ENCODE results near the gene NPTN.
"Not testable (repeated sequence)": the region's sequence is repeated elsewhere in the genome, so short reads cannot be mapped to it uniquely, and the experiment has no call there.

Gene NPTN

DNA sequence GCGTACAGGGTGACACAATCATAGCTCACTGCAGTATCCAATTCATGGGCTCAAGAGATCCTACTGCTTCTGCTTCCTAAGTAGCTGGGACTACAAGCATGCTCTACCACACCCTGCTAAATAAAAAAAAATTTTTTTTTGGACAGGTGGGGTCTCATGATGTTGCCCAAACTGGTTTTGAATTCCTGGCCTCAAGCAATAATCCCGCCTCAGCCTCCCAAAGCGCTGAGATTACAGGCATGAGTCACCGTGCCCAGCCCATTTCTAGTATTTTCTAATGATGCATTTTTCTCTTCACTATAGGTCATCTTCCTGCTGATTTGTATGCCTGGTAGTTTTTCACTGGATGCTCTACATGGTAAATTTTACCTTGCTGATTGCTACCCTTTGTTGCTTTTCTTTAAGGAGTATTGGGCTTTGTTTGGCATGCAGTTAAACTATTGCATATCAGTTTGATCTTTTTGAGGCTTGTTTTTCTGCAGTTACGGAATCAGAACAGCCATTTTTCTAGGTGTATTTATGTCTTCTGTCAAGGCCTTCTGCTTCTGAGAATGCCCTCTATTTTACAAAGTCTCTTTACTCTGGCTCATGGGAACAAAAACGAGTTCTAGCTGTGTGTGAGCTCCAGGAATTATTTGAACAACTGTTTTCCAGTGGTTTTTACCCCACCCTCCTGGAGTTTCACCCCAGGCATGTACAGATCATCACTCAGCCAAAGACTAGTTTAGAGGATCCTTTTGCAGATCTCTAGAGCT is 14.2 kb upstream of the NPTN start:
- TF ChIP-seq, protein P1, sequence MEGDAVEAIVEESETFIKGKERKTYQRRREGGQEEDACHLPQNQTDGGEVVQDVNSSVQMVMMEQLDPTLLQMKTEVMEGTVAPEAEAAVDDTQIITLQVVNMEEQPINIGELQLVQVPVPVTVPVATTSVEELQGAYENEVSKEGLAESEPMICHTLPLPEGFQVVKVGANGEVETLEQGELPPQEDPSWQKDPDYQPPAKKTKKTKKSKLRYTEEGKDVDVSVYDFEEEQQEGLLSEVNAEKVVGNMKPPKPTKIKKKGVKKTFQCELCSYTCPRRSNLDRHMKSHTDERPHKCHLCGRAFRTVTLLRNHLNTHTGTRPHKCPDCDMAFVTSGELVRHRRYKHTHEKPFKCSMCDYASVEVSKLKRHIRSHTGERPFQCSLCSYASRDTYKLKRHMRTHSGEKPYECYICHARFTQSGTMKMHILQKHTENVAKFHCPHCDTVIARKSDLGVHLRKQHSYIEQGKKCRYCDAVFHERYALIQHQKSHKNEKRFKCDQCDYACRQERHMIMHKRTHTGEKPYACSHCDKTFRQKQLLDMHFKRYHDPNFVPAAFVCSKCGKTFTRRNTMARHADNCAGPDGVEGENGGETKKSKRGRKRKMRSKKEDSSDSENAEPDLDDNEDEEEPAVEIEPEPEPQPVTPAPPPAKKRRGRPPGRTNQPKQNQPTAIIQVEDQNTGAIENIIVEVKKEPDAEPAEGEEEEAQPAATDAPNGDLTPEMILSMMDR (IDR thresholded peaks at IDR 0.05; ENCODE audit: low read depth, low read length, missing control alignments): no peak
- no peak overlapping the region for H3K4me3 ChIP-seq (ENCODE audit: low read depth, low read length)
- H3K27ac ChIP-seq: no peak overlapping the region
- no peak for DNase-seq
- in situ Hi-C loops (cut with HindIII; ENCODE audit: low pct_ligation_motif_present, low sequenced_read_pairs): no loop called here
- H3K36me3 ChIP-seq (replicated peaks): no peaks in the 10 kb centered on the region
- H3K27me3 ChIP-seq (replicated peaks): no peaks in the 10 kb centered on the region

DNA sequence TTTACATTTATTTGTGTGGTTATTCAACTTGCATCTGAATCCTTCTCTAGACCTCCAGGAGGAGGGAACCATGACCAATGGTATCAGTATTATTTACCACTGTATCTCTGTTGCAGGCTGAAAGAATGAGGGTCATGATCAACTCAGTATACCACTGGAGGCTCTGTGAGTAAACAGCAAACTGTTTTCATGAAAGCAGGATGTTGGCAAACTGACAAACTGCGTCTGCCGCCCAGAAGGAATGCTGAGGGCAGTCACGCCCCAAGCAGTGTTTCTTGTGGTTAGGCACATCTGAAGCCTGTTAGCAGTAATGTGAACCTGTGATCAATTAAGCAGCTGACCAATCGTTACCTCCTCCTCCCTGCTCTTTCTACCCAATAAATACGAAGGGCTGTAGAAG is 6.3 kb upstream of the NPTN start:
- DNase-seq; H3K27me3 ChIP-seq (replicated peaks); in situ Hi-C loops (cut with HindIII; ENCODE audit: low pct_ligation_motif_present, low sequenced_read_pairs); H3K36me3 ChIP-seq (replicated peaks); H3K4me3 ChIP-seq (ENCODE audit: low read depth, low read length); H3K27ac ChIP-seq: not testable (repeated sequence)

DNA sequence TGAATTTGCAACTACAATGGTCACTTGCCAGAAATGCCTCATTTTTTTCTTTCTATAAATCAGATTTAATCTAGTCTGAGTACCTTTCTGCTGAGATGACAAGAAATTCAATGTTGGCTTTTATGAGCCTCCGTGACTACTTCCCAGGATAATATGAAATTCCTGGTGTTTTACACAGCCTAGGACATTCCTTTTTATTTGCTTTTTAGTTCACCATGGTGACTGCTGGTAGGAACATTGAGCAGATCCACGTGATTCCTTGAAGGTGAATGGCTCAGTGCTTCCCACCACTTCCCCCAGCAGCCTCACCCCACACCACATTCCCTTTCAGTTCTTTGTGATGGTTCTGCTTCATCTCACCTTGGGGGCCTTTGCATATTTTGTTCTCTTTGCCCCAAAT is 4.3 kb upstream of the NPTN start:
- Histone ChIP-seq H3K36me3 (replicated peaks) (no peaks in the 10 kb centered on the region), H3K27me3 (replicated peaks) (no peaks in the 10 kb centered on the region), H3K4me3 (ENCODE audit: low read depth, low read length) (no peak overlapping the region), H3K27ac (no peak overlapping the region)
- in situ Hi-C loops (cut with HindIII; ENCODE audit: low pct_ligation_motif_present, low sequenced_read_pairs): no loop called here
- DNase-seq: no peak
- TF ChIP-seq, protein P1 (IDR thresholded peaks at IDR 0.05; ENCODE audit: low read depth, low read length, missing control alignments): no peak

DNA sequence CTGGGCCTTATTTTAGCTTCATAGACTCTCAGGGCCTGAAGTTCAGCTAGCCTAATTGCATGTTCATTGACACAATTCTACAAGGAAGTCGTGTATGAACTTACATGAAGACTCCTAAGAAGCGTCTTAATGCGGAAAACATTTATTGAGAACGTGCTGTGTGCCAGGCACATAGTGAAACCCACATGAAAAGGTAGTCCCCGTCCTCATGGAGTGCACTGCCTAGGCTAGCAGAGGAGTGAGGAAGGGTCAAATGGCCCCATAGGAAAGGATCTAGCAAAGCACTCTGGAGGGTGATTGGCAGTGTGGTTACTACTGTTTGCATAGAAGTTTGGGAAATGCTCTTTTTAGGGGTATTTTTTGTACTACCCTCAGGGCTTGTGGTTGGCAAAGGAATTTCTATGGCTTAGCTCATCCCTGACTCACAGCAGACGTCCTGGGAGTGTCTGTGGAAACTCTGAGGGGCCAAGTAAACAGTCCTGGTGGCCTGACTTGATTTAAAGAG is 854 bp upstream of the NPTN start:
- Histone ChIP-seq H3K27ac (peak overlapping the region; percentile 93), H3K4me3 (ENCODE audit: low read depth, low read length) (peak overlapping the region; percentile 42), H3K27me3 (replicated peaks) (no peaks in the 10 kb centered on the region), H3K36me3 (replicated peaks) (no peaks in the 10 kb centered on the region)
- peak; percentile 90 for DNase-seq
- in situ Hi-C loops (cut with HindIII; ENCODE audit: low pct_ligation_motif_present, low sequenced_read_pairs): no loop called here
- TF ChIP-seq, protein P1 (IDR thresholded peaks at IDR 0.05; ENCODE audit: low read depth, low read length, missing control alignments): peak; percentile 7

DNA sequence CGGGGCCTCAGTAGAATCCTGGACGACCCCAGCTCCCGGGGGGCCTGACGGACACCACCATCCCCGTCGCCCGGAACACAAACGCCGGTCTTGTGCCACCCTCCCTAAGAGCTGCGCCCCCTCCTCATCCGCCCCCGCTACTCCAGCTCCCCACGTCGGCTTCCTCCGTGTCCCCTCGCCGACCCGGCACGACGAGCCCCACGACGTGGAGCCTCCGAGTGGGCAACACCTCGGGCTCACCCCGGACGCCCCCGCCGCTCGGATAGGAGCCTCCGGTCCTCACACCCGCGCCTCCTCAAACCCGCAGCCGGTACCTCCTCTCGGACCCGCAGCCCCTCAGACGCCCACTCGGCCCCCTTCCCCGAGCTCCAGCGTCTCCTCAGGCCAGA is 525 bp downstream of the NPTN start:
- TF ChIP-seq, protein P1 (IDR thresholded peaks at IDR 0.05; ENCODE audit: low read depth, low read length, missing control alignments): no peak
- Histone ChIP-seq H3K27me3 (replicated peaks) (no peaks in the 10 kb centered on the region), H3K4me3 (ENCODE audit: low read depth, low read length) (peak overlapping the region; percentile 90), H3K27ac (peak overlapping the region; percentile 93), H3K36me3 (replicated peaks) (no peaks in the 10 kb centered on the region)
- in situ Hi-C loops (cut with HindIII; ENCODE audit: low pct_ligation_motif_present, low sequenced_read_pairs): no loop called here
- DNase-seq: no peak

DNA sequence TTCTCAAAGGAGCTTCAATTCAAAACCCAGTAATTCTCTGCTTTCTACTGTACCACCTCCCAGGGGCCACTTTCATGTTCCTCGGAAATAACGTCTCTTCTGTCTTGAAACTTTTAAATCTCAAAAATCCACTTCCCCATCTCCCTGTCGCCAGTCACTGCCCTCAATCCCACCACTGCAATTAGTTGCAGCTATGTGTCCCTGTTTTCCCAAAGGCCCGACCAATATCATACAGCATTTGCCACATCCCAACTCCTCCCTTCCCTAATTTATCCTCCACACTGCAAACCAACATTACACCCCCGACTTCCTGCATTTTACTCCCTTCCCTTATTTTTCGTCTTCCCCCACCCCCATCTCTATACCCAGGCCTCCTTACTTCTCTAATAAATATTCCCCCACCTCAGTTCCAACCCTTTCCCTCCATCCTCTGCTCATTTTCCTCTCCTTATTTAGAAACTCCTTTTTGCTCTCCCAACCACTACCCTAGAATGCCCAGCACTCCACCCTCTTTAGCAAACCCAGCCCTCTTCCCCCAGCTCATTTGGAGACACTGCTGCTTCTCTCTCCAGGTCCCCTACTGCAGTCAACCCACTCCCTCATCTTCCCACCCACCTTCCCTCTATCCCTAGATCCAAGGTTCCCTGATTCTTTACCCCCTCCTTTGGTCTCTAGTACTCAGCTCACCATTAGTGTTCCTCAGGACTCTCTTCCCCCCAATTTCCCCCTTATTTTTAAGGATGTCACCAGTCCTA is 1.1 kb downstream of the NPTN start:
- TF ChIP-seq, protein P1 (IDR thresholded peaks at IDR 0.05; ENCODE audit: low read depth, low read length, missing control alignments): no peak
- Histone ChIP-seq H3K36me3 (replicated peaks) (no peaks in the 10 kb centered on the region), H3K27ac (peak overlapping the region; percentile 93), H3K4me3 (ENCODE audit: low read depth, low read length) (peak overlapping the region; percentile 90), H3K27me3 (replicated peaks) (no peaks in the 10 kb centered on the region)
- no peak for DNase-seq
- in situ Hi-C loops (cut with HindIII; ENCODE audit: low pct_ligation_motif_present, low sequenced_read_pairs): no loop called here

All from brain microvascular endothelial cell (primary cell).